ENCODE results near the gene KBTBD8. TPM values are rescaled to one million over a fixed set of nuclear protein-coding genes. Genes with fewer than 3 reads are reported as not detected.

The KBTBD8 gene
- total and polyA plus RNA-seq, 2 of the 8 experiments (the other 6 are each of a cell fraction or from before 2014, with no cell fraction given) = 3.2 to 23.9 TPM

DNA sequence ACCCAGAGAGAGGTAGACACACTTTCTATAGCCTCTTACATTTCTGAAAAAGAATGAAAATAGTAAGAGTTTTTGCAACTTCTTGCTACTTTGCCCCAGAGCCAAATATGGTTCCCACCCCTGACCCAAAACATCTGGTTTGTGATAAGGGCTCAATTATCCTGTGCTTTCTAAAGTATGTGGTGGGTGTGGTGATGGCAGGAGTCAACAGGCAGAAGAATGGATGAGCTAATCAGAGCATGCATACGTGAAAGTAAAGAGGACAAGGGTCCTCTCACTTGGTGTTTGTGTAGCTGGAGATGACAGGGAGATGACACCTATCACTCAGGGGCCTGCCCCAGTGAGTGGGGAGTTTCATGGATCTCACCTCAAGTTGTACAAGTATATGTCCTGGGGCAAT is 19.1 kb downstream of the KBTBD8 start:
- H3K9me3 ChIP-seq (ENCODE audit: insufficient read depth in 2 of 2, low read depth in 1 of 2, low read length in 1 of 2) = no peaks in the 10 kb centered on the region
- 90% methylated on average over 1 of the region's 1 CpG; no CpG with 5 or more reads in 1 of the 2 experiments for WGBS, 2 experiments (ENCODE audit: extremely low coverage in 1 of 2, insufficient coverage in 1 of 2, insufficient read length in 1 of 2, insufficient replicate concordance in 2 of 2, low coverage in 1 of 2, low lambda C conversion rate in 2 of 2, missing lambda C conversion rate in 1 of 2)
- no peak overlapping the region for H3K18ac ChIP-seq (ENCODE audit: extremely low read depth, low read length)
- H4K5ac ChIP-seq (ENCODE audit: insufficient read length, low read depth, low read length) = no peak overlapping the region
- H3K4me3 ChIP-seq (ENCODE audit: extremely low read depth in 1 of 4, insufficient read depth in 2 of 4, low read depth in 3 of 4, low read length in 4 of 4) = no peak overlapping the region
- H3K4me2 ChIP-seq (ENCODE audit: insufficient read depth in 1 of 2, low read depth in 2 of 2, low read length in 2 of 2) = no peak overlapping the region
- H3K4ac ChIP-seq (replicated peaks; ENCODE audit: insufficient read length, low read depth, low read length) = no peak overlapping the region
- H3K27ac ChIP-seq (ENCODE audit: low read depth, low read length) = no peak overlapping the region
- no peak overlapping the region for H2BK12ac ChIP-seq (ENCODE audit: low read depth, low read length)
- H3K14ac ChIP-seq (ENCODE audit: insufficient read length) = no peak overlapping the region
- H4K8ac ChIP-seq (ENCODE audit: extremely low read depth, insufficient read depth, low read length) = no peak overlapping the region
- no peak overlapping the region for H3K9ac ChIP-seq (replicated peaks in 1 of 4; ENCODE audit: extremely low read depth in 1 of 4, low read depth in 3 of 4, low read length in 3 of 4)
- H3K36me3 ChIP-seq (ENCODE audit: control insufficient read depth in 2 of 4, insufficient read depth in 4 of 4, low read length in 3 of 4) = no peaks in the 10 kb centered on the region
- TF ChIP-seq, protein P1, sequence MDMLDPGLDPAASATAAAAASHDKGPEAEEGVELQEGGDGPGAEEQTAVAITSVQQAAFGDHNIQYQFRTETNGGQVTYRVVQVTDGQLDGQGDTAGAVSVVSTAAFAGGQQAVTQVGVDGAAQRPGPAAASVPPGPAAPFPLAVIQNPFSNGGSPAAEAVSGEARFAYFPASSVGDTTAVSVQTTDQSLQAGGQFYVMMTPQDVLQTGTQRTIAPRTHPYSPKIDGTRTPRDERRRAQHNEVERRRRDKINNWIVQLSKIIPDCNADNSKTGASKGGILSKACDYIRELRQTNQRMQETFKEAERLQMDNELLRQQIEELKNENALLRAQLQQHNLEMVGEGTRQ (IDR thresholded peaks at IDR 0.05; ENCODE audit: low read length) = no peak
- TF ChIP-seq RFX5 (IDR thresholded peaks at IDR 0.05; ENCODE audit: borderline replicate concordance, low read depth, low read length) (no peak), SRF (IDR thresholded peaks at IDR 0.05; ENCODE audit: low read depth, low read length) (no peak), KDM1A (IDR thresholded peaks at IDR 0.05; ENCODE audit: borderline replicate concordance, low read length) (no peak), HDAC2 (IDR thresholded peaks at IDR 0.05; ENCODE audit: borderline replicate concordance in 1 of 2, low read depth in 2 of 2, low read length in 2 of 2) (no peak), CTBP2 (IDR thresholded peaks at IDR 0.05; ENCODE audit: borderline replicate concordance, insufficient read depth, insufficient read length, low read length) (no peak)
- TF ChIP-seq, protein P2, sequence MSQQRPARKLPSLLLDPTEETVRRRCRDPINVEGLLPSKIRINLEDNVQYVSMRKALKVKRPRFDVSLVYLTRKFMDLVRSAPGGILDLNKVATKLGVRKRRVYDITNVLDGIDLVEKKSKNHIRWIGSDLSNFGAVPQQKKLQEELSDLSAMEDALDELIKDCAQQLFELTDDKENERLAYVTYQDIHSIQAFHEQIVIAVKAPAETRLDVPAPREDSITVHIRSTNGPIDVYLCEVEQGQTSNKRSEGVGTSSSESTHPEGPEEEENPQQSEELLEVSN (IDR thresholded peaks at IDR 0.05) = no peak
- no peaks in the 10 kb centered on the region for H3K27me3 ChIP-seq (replicated peaks in 1 of 4; ENCODE audit: control insufficient read depth in 3 of 4, extremely low read depth in 1 of 4, insufficient read depth in 3 of 4, low read length in 3 of 4)
- DNase-seq (ENCODE audit: low read depth in 1 of 2, low spot score in 2 of 2) (no peak), FAIRE-seq (no peak)
- CTCF ChIA-PET (ENCODE audit: partially characterized antibody) = interaction anchor here (1.8 kb wide), 1 partner anchor 11 kb away, joined by 4 read pairs; no protein-coding TSS in a partner anchor
- no peak overlapping the region for H2AFZ ChIP-seq (ENCODE audit: low read length)
- H2BK15ac ChIP-seq (ENCODE audit: low read length) = no peak overlapping the region
- no peaks in the 10 kb centered on the region for H3K79me2 ChIP-seq (ENCODE audit: control insufficient read depth in 1 of 2, insufficient read depth in 2 of 2, low read length in 2 of 2)
- H2AK5ac ChIP-seq (ENCODE audit: low read depth, low read length) = no peak overlapping the region
- peaks cover 0 to 2% (median 0%) of the 10 kb centered on the region in 4 experiments; a peak in 2 of 7 replicates for H3K4me1 ChIP-seq (replicated peaks in 1 of 4; ENCODE audit: control insufficient read depth in 3 of 4, insufficient read depth in 4 of 4, low read length in 3 of 4)
- POLR2A ChIA-PET (ENCODE audit: partially characterized antibody) = interaction anchor here (1.2 kb wide), 1 partner anchor 9 kb away, joined by 3 read pairs; no protein-coding TSS in a partner anchor
- H3K23me2 ChIP-seq (ENCODE audit: low read depth, low read length) = no peaks in the 10 kb centered on the region
- no peak overlapping the region for H3K56ac ChIP-seq (replicated peaks; ENCODE audit: insufficient read length, low read depth, low read length)
- H2BK20ac ChIP-seq (ENCODE audit: low read length) = no peak overlapping the region
- no peaks in the 10 kb centered on the region for H4K20me1 ChIP-seq (replicated peaks in 1 of 2; ENCODE audit: control insufficient read depth in 1 of 2, insufficient read depth in 2 of 2, low read length in 2 of 2)
- H3K79me1 ChIP-seq (ENCODE audit: low read depth, low read length) = no peaks in the 10 kb centered on the region
- no peak overlapping the region for H4K91ac ChIP-seq (replicated peaks; ENCODE audit: insufficient read length, low read length)
- H2BK5ac ChIP-seq (ENCODE audit: low read depth, low read length) = no peak overlapping the region
- no peak overlapping the region for H2BK120ac ChIP-seq (replicated peaks; ENCODE audit: low read depth, low read length)
- H3K23ac ChIP-seq (ENCODE audit: insufficient read length) = no peak overlapping the region
